ENCODE data around the gene KCTD15. TPM values are rescaled to one million over a fixed set of nuclear protein-coding genes. Genes with fewer than 3 reads are reported as not detected.

The KCTD15 gene
- total RNA-seq, 1 experiment from 2014 or later, result 59.9 TPM

DNA sequence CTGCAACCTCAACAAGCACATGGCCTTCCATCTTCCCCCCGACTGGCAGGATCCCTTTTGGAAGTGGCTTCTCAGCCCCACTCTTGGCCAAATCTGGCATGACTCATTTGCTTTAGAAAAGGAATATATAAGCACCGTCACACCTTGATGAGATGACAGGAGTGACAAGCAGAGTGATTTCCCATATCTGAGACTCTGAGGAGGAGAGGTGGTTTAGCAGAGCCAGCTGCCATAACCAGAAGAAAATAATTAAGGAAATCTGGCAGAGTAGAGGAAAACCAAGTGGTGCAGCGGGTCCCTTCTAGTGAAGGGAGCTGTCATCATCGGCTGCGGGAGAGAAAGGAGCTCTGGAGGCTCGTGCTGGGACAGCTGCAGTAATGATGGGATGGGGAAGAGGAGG is 27.5 kb upstream of the KCTD15 start:
- Histone ChIP-seq H3K9me3 (ENCODE audit: control insufficient read depth, low read depth, low read length) (no peaks in the 10 kb centered on the region), H4K8ac (replicated peaks; ENCODE audit: insufficient read length, low read depth, low read length) (no peak overlapping the region), H3K14ac (ENCODE audit: insufficient read depth, low read length) (no peak overlapping the region), H3K23me2 (ENCODE audit: insufficient read length, low read depth, low read length, poor library complexity, severe bottlenecking) (no peaks in the 10 kb centered on the region), H2BK120ac (ENCODE audit: low read depth, low read length, poor library complexity, severe bottlenecking) (no peak overlapping the region), H2BK12ac (ENCODE audit: insufficient read length, low read depth, low read length) (no peak overlapping the region), H3K56ac (ENCODE audit: insufficient read length, low read depth, low read length) (no peak overlapping the region), H2BK15ac (ENCODE audit: low read depth, low read length) (no peak overlapping the region), H3K23ac (ENCODE audit: insufficient read length, low read depth, low read length) (no peak overlapping the region), H3T11ph (ENCODE audit: low read length) (no peak overlapping the region), H3K79me2 (ENCODE audit: insufficient read depth, low read length) (no peaks in the 10 kb centered on the region), H4K20me1 (ENCODE audit: control insufficient read depth, insufficient read depth, insufficient read length) (no peaks in the 10 kb centered on the region), H3K4me1 (ENCODE audit: insufficient read depth, low read length) (no peaks in the 10 kb centered on the region), H3K18ac (ENCODE audit: insufficient read length, low read depth, low read length) (no peak overlapping the region), H2AFZ (ENCODE audit: low read length) (no peak overlapping the region), H4K5ac (ENCODE audit: insufficient read length, low read depth, low read length) (no peak overlapping the region), H2BK5ac (ENCODE audit: insufficient read length, low read length) (no peak overlapping the region), H4K91ac (ENCODE audit: insufficient read length, low read depth, low read length) (no peak overlapping the region), H3K27ac (ENCODE audit: insufficient read length, low read depth, low read length) (no peak overlapping the region), H3K9ac (ENCODE audit: extremely low read depth, insufficient read length, low read length) (no peak overlapping the region), H3K4ac (ENCODE audit: low read depth, low read length) (no peak overlapping the region), H3K27me3 (ENCODE audit: insufficient read depth, low read length) (no peaks in the 10 kb centered on the region), H2BK20ac (ENCODE audit: low read depth, low read length, poor library complexity, severe bottlenecking) (no peak overlapping the region), H2AK5ac (ENCODE audit: insufficient read length, low read length) (no peak overlapping the region), H3K79me1 (ENCODE audit: insufficient read depth, low read depth, low read length, poor library complexity, severe bottlenecking) (no peaks in the 10 kb centered on the region), H3K4me2 (ENCODE audit: insufficient read depth, insufficient read length, low read length) (no peak overlapping the region)
- Mint-ChIP-seq H3K4me1 (0 out of 4 replicates have a peak, but pooled peaks cover 0 to under 1% of the 10 kb centered on the region in 2 experiments), H3K27me3 (ENCODE audit: low read depth) (peaks cover 6% of the 10 kb centered on the region), H3K9me3 (no peaks in the 10 kb centered on the region; a peak in 1 of 5 replicates), H3K4me3 (no peak overlapping the region), H3K27ac (no peak overlapping the region; a peak in 1 of 7 replicates), H3K36me3 (ENCODE audit: insufficient read depth in 1 of 3, low read depth in 3 of 3) (peaks cover 0 to 8% (median 0%) of the 10 kb centered on the region in 3 experiments; a peak in 3 of 7 replicates)
- no peak for DNase-seq
- no peak for TF ChIP-seq CTCF (conservative IDR thresholded peaks at IDR 0.05)
- WGBS (ENCODE audit: extremely low coverage, insufficient read length, low lambda C conversion rate), result no CpG with 5 or more reads among the region's 6 CpGs

Measured in H9 (cell line).